ENCODE measurements around the gene SIL1. TPM values are rescaled to one million over a fixed set of nuclear protein-coding genes. Genes with fewer than 3 reads are reported as not detected.
A peak's percentile ranks its signal among the peaks of the same experiment; 100 is the strongest.

SIL1 gene
- total RNA-seq, 1 experiment from 2014 or later, result 22.0 TPM

DNA sequence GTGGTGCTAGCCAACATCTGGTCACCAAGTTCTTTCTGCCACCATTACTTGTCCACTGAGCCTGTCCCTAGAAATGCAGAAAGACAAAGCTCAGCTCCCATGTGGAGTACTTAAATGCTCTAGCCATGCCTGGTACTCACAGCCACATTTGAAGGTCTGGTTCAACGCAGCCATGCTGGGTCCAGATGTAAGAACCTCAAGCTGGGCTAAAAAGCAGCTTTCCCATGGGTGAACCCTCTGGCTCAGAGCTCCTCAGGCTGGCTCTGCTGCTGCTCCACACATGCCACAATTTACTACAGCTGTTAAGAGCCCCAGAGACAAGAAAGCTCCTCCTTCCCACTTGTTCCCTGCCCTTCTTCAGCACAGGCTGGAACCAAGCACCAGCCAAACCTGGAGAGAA lies 225.9 kb downstream of the SIL1 start:
- H3K4me3 ChIP-seq (ENCODE audit: low read depth, low read length, poor library complexity, severe bottlenecking), result no peak overlapping the region
- H3K27me3 ChIP-seq (replicated peaks; ENCODE audit: insufficient read depth, low read depth, low read length, poor library complexity), result no peaks in the 10 kb centered on the region
- intact Hi-C loops (cut with micrococcal nuclease; ENCODE audit: unreplicated experiment), result no loop called here
- no peaks in the 10 kb centered on the region for H3K36me3 ChIP-seq (ENCODE audit: insufficient read depth, low read length, poor library complexity, severe bottlenecking)
- no peaks in the 10 kb centered on the region for H3K9me3 ChIP-seq (ENCODE audit: low read depth, low read length, poor library complexity, severe bottlenecking)
- peak overlapping the region; percentile 33 for H3K27ac ChIP-seq (ENCODE audit: low read depth, low read length, poor library complexity, severe bottlenecking)
- no peak for DNase-seq (ENCODE audit: low spot score)
- no peak for TF ChIP-seq EZH2 (IDR thresholded peaks at IDR 0.05; ENCODE audit: borderline replicate concordance, low read depth, low read length, poor library complexity, severe bottlenecking)
- TF ChIP-seq, protein P1, sequence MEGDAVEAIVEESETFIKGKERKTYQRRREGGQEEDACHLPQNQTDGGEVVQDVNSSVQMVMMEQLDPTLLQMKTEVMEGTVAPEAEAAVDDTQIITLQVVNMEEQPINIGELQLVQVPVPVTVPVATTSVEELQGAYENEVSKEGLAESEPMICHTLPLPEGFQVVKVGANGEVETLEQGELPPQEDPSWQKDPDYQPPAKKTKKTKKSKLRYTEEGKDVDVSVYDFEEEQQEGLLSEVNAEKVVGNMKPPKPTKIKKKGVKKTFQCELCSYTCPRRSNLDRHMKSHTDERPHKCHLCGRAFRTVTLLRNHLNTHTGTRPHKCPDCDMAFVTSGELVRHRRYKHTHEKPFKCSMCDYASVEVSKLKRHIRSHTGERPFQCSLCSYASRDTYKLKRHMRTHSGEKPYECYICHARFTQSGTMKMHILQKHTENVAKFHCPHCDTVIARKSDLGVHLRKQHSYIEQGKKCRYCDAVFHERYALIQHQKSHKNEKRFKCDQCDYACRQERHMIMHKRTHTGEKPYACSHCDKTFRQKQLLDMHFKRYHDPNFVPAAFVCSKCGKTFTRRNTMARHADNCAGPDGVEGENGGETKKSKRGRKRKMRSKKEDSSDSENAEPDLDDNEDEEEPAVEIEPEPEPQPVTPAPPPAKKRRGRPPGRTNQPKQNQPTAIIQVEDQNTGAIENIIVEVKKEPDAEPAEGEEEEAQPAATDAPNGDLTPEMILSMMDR (conservative IDR thresholded peaks at IDR 0.05; ENCODE audit: low read depth, low read length), result no peak
- H3K4me1 ChIP-seq (ENCODE audit: insufficient read depth, low read length, poor library complexity, severe bottlenecking), result peaks cover 55% of the 10 kb centered on the region
- ChIA-PET CTCF (no interaction called here), POLR2A (ENCODE audit: low non-redundant PET) (no interaction called here)
- no TSS peak for BruUV-seq (replicated peaks)

DNA sequence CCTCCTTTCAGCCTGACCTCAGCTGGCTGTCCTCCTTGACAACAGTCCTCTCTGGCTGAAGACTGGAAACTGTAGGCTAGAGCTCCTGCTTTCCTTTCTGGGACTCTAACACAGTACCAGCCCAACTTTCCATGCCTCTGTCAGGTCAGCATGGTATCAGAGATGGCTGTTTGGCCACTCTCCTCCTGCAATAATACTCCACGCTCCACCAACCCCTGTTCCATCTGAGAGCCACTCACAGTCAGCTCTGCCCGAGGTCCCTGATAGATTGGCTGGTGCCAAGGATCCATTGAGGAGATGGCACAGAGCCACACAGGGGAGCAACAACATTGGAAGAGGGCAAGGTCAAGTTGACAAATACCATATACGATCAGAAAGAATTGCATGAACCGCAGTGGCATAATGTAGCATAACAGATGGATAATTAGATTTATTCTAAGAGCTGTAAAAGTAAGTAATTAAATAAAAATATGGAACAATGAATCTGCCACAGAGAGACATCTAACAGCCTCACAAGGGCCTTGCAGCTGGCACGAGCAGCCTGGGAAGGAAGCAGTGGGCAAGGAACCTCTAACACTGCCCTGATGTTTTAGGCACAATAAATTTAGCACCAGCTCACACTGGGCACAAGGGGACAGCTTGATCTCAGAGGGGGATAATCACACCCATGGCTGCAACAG lies 228.7 kb downstream of the SIL1 start:
- Histone ChIP-seq H3K9me3 (ENCODE audit: low read depth, low read length, poor library complexity, severe bottlenecking) (no peaks in the 10 kb centered on the region), H3K27ac (ENCODE audit: low read depth, low read length, poor library complexity, severe bottlenecking) (no peak overlapping the region), H3K4me3 (ENCODE audit: low read depth, low read length, poor library complexity, severe bottlenecking) (no peak overlapping the region), H3K27me3 (replicated peaks; ENCODE audit: insufficient read depth, low read depth, low read length, poor library complexity) (no peaks in the 10 kb centered on the region), H3K4me1 (ENCODE audit: insufficient read depth, low read length, poor library complexity, severe bottlenecking) (peaks cover 50% of the 10 kb centered on the region), H3K36me3 (ENCODE audit: insufficient read depth, low read length, poor library complexity, severe bottlenecking) (no peaks in the 10 kb centered on the region)
- no peak for TF ChIP-seq EZH2 (IDR thresholded peaks at IDR 0.05; ENCODE audit: borderline replicate concordance, low read depth, low read length, poor library complexity, severe bottlenecking)
- TF ChIP-seq, protein P1 (conservative IDR thresholded peaks at IDR 0.05; ENCODE audit: low read depth, low read length), result no peak
- ChIA-PET CTCF (no interaction called here), POLR2A (ENCODE audit: low non-redundant PET) (no interaction called here)
- no TSS peak for BruUV-seq (replicated peaks)
- no peak for DNase-seq (ENCODE audit: low spot score)
- intact Hi-C loops (cut with micrococcal nuclease; ENCODE audit: unreplicated experiment), result no loop called here

- no TSS peak for BruUV-seq (replicated peaks)
- H3K9me3 ChIP-seq (ENCODE audit: low read depth, low read length, poor library complexity, severe bottlenecking), result no peaks in the 10 kb centered on the region
- DNase-seq (ENCODE audit: low spot score), result no peak
- TF ChIP-seq, protein P1 (conservative IDR thresholded peaks at IDR 0.05; ENCODE audit: low read depth, low read length), result no peak
- TF ChIP-seq EZH2 (IDR thresholded peaks at IDR 0.05; ENCODE audit: borderline replicate concordance, low read depth, low read length, poor library complexity, severe bottlenecking), result no peak
- ChIA-PET CTCF (no interaction called here), POLR2A (ENCODE audit: low non-redundant PET) (no interaction called here)
- intact Hi-C loops (cut with micrococcal nuclease; ENCODE audit: unreplicated experiment), result no loop called here
- H3K27ac ChIP-seq (ENCODE audit: low read depth, low read length, poor library complexity, severe bottlenecking), result no peak overlapping the region
- H3K4me1 ChIP-seq (ENCODE audit: insufficient read depth, low read length, poor library complexity, severe bottlenecking), result peaks cover 50% of the 10 kb centered on the region
- no peak overlapping the region for H3K4me3 ChIP-seq (ENCODE audit: low read depth, low read length, poor library complexity, severe bottlenecking)
- no peaks in the 10 kb centered on the region for H3K36me3 ChIP-seq (ENCODE audit: insufficient read depth, low read length, poor library complexity, severe bottlenecking)
- no peaks in the 10 kb centered on the region for H3K27me3 ChIP-seq (replicated peaks; ENCODE audit: insufficient read depth, low read depth, low read length, poor library complexity)
Observed at GRCh38 chr5:138968601-138969000, 229.6 kb downstream of the SIL1 start.
